Psoas muscle (tissue), 8 donors: ENCODE data around the gene ANO9. TPM values are rescaled to one million over a fixed set of nuclear protein-coding genes. Genes with fewer than 3 reads are reported as not detected.

Experiments used
- ATAC-seq, 4 donors: fragments of 200-7000 bp; cut with Tn5 transposase; one replicate each; pipeline ENCODE4 v1.9.1; 2020; ENCODE audit warnings: moderate library complexity in 3 of 4, mild to moderate bottlenecking in 2 of 4
- DNase-seq, 2 donors: peaks; one replicate each; pipeline ENCODE4 v3.0.0-alpha.2; 2020
- H3K27ac ChIP-seq: fragments of 200-600 bp; one replicate; pipeline ENCODE4 v1.8.0; 2022
- H3K27me3 ChIP-seq, 3 donors: fragments of 200-600 bp in 1 of 3; one replicate each; pipeline versions ENCODE4 v1.6.1 to v1.8.0; 2013 to 2022; ENCODE audit warnings: low read length in 2 of 3, mild to moderate bottlenecking in 2 of 3, moderate library complexity in 1 of 3; ENCODE audit not compliant: insufficient read depth in 3 of 3
- H3K36me3 ChIP-seq, 2 donors: fragments of 200-600 bp in 1 of 2; one replicate each; pipeline versions ENCODE4 v1.6.1 to v1.8.0; 2013 to 2022; ENCODE audit warnings: low read depth in 1 of 2, mild to moderate bottlenecking in 1 of 2, moderate library complexity in 1 of 2; ENCODE audit not compliant: insufficient read depth in 1 of 2
- H3K4me1 ChIP-seq: fragments of 200-600 bp; one replicate; pipeline ENCODE4 v1.8.0; 2022
- H3K4me3 ChIP-seq: fragments of 200-600 bp; one replicate; pipeline ENCODE4 v1.8.0; 2022; ENCODE audit warnings: mild to moderate bottlenecking
- H3K9me3 ChIP-seq: fragments of 200-600 bp; one replicate; pipeline ENCODE4 v1.8.0; 2022
- whole genome bisulfite sequencing, 3 donors: extraction: QIAGEN DNeasy Blood & Tissue Kit; methylation state at CpG; one replicate each; pipeline versions ENCODE4 v1.1.6 to v1.1.7; 2013; 5-methylcytosine and 5-hydroxymethylcytosine counted together
- intact Hi-C, 2 donors: fragments of 100-400 bp; cut with DNase I; formaldehyde crosslinking; loops; one replicate each; pipeline versions ENCODE4 v1.11.0 to v1.14.2; 2022
- polyA plus RNA-seq, 3 donors: library from polyadenylated mRNA; stranded (reverse); fragments of 200-250 nt; gene quantifications; one replicate each; pipeline ENCODE4 v1.2.3, GENCODE V29; 2013
- total RNA-seq, 4 donors: library from RNA; stranded (reverse); fragmentation: NEBNext Ultra II Directional in 2 of 4; extraction: Animal tissue kit (Norgen Biotek cat#: 25700) in 2 of 4; gene quantifications; one replicate each; pipeline versions ENCODE4 v1.2.1 to v1.2.4, GENCODE V29; 2021 to 2023
- TF ChIP-seq, protein P1 (sequence below): fragments of 200-600 bp; IDR thresholded peaks from one replicate; pipeline ENCODE4 v1.8.0; 2022; ENCODE audit warnings: antibody characterized with exemption
- donor health status: healthy with polysubstance abuse.
- donor health status: DM: no; HTN: no; CAD: no; lungs with moderate emphysema.
- donor health status: Bipolar disorder and iron deficiency.
- donor health status: healthy.
- donor health status: DM: yes; HTN: yes; CAD: no.
- donor health status: DM: no; HTN: no; CAD: no.
- donor health status: DM: no; HTN: no; CAD: no.
- donor health status: DM: yes; HTN: yes; CAD: no.

The ANO9 gene
- total and polyA plus RNA-seq, 7 donors: 0.09 to 0.59 (median 0.13) TPM; not detected in 1

DNA sequence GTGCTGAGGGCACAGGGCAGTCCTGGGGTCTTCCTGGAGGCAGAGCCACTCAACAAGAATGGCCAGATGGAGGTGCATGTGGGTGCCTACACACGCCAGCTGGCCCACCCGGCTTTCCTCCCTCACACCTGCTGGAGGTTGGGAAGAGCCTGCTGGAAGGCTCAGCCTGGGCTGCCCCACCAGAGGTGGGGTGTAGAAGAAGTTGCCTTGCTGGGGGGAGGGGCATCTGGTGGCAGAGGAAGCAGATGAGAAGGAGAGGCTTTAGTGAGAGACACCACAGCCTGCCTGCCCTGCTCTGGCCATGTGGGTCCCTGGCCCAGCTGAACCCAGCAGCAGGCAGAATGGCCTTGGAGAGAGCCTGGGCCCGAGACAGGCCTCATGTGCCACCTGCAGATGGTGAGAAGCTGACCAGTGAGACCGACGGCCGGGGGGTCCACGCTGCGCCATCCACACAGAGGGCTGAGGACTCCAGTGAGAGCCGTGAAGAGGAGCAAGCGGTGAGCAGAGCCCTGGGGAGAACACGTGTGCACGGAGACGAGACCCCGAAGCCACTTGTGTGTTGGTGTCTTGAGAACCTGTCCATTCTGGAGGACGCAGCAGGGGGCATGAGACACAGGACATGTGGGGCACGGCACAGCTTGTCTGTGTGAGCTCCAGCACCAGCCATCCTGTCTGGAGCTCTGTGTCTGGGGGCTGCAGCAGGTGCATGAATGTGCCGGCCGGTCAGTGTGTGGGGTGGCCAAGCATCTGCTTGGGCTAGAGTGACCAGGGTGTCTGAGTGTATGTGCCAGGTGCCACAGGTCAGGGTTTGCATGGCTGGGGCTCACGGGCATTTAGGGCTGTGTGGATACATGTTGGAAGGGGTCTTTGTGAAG is 69.9 kb downstream of the ANO9 start:
- no peaks in the 10 kb centered on the region for H3K4me1 ChIP-seq
- H3K4me3 ChIP-seq: no peak overlapping the region
- no peak overlapping the region for H3K27ac ChIP-seq
- ATAC-seq (no peak), DNase-seq (peak in 1 of 2 donors; percentile 48)
- intact Hi-C loops: no loop called here
- WGBS, 3 donors: 67 to 75% (median 68%) methylated on average over 19 of the region's 19 CpGs
- peaks cover 0 to 40% (median 20%) of the 10 kb centered on the region in 3 donors for H3K27me3 ChIP-seq
- no peaks in the 10 kb centered on the region for H3K36me3 ChIP-seq
- no peaks in the 10 kb centered on the region for H3K9me3 ChIP-seq
- TF ChIP-seq, protein P1, sequence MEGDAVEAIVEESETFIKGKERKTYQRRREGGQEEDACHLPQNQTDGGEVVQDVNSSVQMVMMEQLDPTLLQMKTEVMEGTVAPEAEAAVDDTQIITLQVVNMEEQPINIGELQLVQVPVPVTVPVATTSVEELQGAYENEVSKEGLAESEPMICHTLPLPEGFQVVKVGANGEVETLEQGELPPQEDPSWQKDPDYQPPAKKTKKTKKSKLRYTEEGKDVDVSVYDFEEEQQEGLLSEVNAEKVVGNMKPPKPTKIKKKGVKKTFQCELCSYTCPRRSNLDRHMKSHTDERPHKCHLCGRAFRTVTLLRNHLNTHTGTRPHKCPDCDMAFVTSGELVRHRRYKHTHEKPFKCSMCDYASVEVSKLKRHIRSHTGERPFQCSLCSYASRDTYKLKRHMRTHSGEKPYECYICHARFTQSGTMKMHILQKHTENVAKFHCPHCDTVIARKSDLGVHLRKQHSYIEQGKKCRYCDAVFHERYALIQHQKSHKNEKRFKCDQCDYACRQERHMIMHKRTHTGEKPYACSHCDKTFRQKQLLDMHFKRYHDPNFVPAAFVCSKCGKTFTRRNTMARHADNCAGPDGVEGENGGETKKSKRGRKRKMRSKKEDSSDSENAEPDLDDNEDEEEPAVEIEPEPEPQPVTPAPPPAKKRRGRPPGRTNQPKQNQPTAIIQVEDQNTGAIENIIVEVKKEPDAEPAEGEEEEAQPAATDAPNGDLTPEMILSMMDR: no peak

DNA sequence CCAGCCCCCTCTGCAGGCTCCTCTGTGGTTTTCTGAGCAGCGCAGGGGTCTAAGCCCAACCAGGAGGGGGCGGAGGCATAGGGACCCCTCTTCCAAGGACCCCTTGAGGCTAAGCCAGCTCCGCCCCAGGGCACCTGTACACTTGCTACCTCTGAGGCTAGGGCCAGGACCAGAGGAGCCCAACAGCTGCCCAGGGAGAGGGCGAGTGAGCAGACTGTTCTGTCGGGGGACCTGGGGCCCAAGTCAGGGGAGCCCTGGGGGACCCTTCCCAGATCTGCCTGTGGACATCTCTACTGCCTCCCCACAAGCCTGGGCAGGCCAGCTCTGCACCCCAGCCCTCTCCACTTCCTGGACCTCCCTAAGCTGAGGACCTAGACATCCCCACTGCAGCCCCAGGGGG is 70.8 kb downstream of the ANO9 start:
- 82 to 90% (median 86%) methylated on average over 5 of the region's 5 CpGs for WGBS, 3 donors
- intact Hi-C loops: no loop called here
- Histone ChIP-seq H3K27me3 (peaks cover 0 to 48% (median 20%) of the 10 kb centered on the region in 3 donors), H3K9me3 (no peaks in the 10 kb centered on the region), H3K4me3 (no peak overlapping the region), H3K27ac (no peak overlapping the region), H3K4me1 (no peaks in the 10 kb centered on the region), H3K36me3 (no peaks in the 10 kb centered on the region)
- TF ChIP-seq, protein P1: no peak
- peak in 1 of 2 donors; percentile 51 for DNase-seq
- ATAC-seq: no peak

DNA sequence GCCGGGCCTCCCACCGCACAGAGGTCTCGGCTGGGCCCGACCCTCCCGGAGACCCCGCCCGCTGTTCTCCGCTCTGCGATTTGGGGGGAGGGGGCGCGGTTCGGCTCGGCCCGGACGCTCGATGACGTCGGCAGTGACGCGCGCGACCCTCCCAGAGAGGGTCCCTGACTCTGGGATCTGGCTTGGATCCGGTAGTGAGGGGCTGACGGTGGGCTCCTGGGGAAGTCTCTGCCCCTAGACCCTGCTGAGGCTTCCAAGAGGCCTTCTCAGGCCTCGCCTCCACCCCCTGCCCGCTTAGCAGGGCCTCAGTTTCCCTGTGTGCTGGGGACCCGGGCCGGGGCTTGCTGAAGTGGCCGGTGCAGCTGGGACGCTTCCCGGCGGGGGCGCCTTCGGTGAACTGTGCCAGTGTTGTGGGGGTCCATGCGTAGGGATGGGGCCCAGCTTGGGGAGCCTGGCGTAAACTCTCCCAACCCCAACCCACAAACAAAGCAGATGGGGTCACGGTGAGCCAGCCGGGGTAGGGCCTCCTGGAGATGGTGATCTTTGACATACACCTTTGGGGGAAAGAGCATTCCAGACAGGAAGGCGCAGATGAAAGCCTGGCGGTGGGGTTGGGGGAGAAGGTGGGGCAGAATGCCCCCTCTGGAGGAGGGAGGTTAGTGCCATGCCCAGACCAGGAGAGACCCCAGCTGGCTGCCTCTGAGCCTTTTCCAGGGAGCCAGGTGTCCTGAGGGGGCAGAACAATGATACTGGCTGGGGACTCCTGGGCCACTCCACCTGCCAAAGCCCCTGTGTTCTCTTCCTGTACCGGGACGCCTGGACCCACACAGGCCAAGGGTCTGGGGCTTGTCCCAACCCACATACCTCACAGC is 71.5 kb downstream of the ANO9 start:
- Histone ChIP-seq H3K36me3 (no peaks in the 10 kb centered on the region), H3K4me1 (no peaks in the 10 kb centered on the region), H3K27me3 (peaks cover 0 to 56% (median 21%) of the 10 kb centered on the region in 3 donors), H3K27ac (no peak overlapping the region), H3K4me3 (no peak overlapping the region), H3K9me3 (no peaks in the 10 kb centered on the region)
- ATAC-seq (no peak), DNase-seq (peak in 1 of 2 donors; percentile 29)
- intact Hi-C loops: no loop called here
- WGBS, 3 donors: 23 to 37% (median 35%) methylated on average over 29 to 42 of the region's 42 CpGs
- TF ChIP-seq, protein P1: no peak

DNA sequence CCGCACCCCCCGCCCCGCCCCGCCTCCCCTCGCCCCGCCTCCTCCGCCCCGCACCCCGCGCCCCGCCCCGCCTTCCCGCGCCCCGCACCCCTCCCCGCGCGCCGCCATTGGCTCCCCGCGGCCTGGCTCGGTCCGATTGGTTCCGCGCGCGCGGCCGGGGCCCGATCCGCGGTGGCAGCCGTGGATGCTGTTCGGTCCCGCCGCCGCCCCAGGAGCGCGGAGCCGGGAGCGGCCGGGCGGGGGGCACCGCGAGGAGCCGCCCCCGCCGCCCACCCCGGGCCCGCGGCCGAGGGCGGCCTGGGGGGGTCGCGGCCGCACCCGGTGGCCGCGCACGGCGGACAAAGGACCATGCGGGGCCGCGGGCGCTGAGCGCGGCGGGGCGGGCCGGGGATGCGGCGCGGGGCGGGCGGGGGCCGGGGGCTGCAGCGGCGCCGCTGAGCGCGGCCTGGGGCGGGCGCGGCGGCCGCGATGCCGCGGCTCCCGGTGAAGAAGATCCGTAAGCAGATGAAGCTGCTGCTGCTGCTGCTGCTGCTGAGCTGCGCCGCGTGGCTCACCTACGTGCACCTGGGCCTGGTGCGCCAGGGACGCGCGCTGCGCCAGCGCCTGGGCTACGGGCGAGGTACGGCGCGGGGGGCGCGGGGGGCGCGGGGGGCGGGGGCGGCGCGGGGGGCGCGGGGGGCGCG is 72.3 kb downstream of the ANO9 start, which contains the start of gene B4GALNT4:
Gene B4GALNT4, plus strand, starts transcription at position 164 of the 683 bp plus-strand sequence. Its CDS starts 305 bp downstream, at position 469.
- no peaks in the 10 kb centered on the region for H3K36me3 ChIP-seq
- ATAC-seq (no peak), DNase-seq (peak; percentile 32 to 34)
- TF ChIP-seq, protein P1: no peak
- H3K27me3 ChIP-seq: peaks cover 0 to 64% (median 26%) of the 10 kb centered on the region in 3 donors
- H3K4me3 ChIP-seq: peak within 1 kb of the TSS; percentile 2
- no peaks in the 10 kb centered on the region for H3K9me3 ChIP-seq
- H3K4me1 ChIP-seq: no peaks in the 10 kb centered on the region
- intact Hi-C loops: no loop called here
- H3K27ac ChIP-seq: no peak within 1 kb of the TSS
- WGBS, 3 donors: 0 to 1% (median 0%) methylated on average over 14 to 110 of the region's 118 CpGs
